GM12891 (cell line): Measurements from ENCODE around the gene IDE.

Source experiments
- DNase-seq: peaks from one replicate; pipeline ENCODE4 v3.0.0; 2011; ENCODE audit warnings: low spot score; ENCODE audit not compliant: insufficient read length
- FAIRE-seq: peaks from 2 replicates; lab custom pipeline; 2011; peaks lifted over from hg19 to GRCh38; lab: Jason Lieb, UNC
- PAX5 ChIP-seq: IDR thresholded peaks from 2 replicates; pipeline ENCODE4 v1.6.1; 2011; ENCODE audit warnings: low read length, moderate library complexity, mild to moderate bottlenecking; ENCODE audit not compliant: insufficient read depth, severe bottlenecking
- POLR2A ChIP-seq: IDR thresholded peaks from 2 replicates; pipeline ENCODE4 v1.6.1; 2011; ENCODE audit warnings: low read depth, low read length, control low read depth
- POLR2AphosphoS5 ChIP-seq: IDR thresholded peaks from 2 replicates; pipeline ENCODE4 v1.6.1; 2011; ENCODE audit warnings: low read depth, low read length, control low read depth
- POU2F2 ChIP-seq: IDR thresholded peaks from 2 replicates; pipeline ENCODE4 v1.6.1; 2011; ENCODE audit warnings: low read depth, mild to moderate bottlenecking, control low read depth, low read length, moderate library complexity
- SPI1 ChIP-seq: IDR thresholded peaks from 2 replicates; pipeline ENCODE4 v1.6.1; 2011; ENCODE audit warnings: low read depth, low read length, control low read depth
- TAF1 ChIP-seq: IDR thresholded peaks from 2 replicates; pipeline ENCODE4 v1.6.1; 2011; ENCODE audit warnings: low read depth, low read length, control low read depth

IDE gene

DNA sequence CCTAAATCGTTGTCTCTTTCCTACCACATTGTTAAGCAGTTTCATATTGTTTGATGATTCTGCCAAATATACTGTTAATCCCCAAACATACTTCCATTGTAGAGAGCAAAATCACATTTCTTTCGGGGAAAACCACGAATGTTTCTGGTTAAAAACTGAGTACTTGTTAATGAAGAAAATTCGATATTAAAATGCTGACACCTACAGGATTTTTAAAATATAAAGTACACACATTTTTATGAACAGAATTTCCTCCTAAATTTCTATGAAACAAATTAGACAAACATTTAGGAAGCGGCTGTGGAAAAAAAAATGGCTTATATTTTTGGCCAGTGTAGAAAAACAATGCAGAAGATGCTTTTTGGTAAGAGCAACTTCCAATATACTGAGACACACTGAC lies 68.8 kb downstream of the IDE start:
- FAIRE-seq (no peak), DNase-seq (no peak)
- TF ChIP-seq TAF1 (no peak), POU2F2 (no peak), SPI1 (no peak), PAX5 (no peak), POLR2A (no peak), POLR2AphosphoS5 (no peak)

DNA sequence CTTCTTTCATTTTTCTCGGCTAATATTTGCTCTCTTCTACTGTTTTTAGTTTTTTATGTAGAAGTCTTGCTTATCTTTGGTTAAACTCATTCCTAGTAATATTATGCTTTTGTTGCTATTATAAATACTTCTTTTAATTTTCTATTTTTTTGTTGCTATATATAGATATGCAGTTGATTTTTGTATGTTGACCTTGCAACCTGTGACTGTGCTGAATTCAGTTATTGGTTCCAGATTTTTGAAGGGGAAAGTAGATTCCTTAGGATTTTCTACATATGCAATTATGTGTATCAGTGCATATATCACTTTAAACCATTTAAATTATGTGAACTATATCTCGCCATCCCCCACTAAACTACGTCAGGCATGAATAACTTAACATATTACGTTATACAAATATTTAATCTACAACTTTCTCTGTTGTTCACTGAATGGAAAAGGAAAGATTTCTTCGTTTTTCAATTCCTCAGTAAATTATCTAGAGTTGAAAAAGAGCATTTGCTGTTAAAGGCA lies 71.5 kb downstream of the IDE start:
- DNase-seq, result no peak
- FAIRE-seq, result no peak
- TF ChIP-seq PAX5 (no peak), SPI1 (no peak), TAF1 (no peak)

DNA sequence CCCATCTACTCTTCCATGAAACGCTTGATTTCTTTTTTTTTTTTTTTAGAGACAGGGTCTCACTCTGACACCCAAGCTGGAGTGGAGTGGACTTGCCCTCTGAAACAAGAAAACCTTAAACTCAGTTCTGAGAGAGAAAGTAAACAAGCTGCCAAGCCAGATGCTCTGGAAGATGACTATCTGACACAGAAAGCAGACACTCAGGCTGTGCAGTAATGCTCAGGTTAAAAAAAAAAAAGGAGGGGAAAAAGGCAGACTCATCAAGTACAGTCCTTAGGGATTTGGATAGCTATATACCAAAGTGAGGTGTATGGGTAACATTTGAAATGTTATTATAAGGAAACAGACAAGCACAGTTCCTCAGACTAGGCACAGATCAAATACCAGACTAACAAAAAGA lies 80.5 kb downstream of the IDE start:
- DNase-seq (no peak), FAIRE-seq (no peak)
- TF ChIP-seq PAX5, result no peak
- TF ChIP-seq POLR2AphosphoS5, result no peak
- TF ChIP-seq POLR2A, result no peak
- no peak for TF ChIP-seq SPI1
- no peak for TF ChIP-seq POU2F2
- no peak for TF ChIP-seq TAF1

DNA sequence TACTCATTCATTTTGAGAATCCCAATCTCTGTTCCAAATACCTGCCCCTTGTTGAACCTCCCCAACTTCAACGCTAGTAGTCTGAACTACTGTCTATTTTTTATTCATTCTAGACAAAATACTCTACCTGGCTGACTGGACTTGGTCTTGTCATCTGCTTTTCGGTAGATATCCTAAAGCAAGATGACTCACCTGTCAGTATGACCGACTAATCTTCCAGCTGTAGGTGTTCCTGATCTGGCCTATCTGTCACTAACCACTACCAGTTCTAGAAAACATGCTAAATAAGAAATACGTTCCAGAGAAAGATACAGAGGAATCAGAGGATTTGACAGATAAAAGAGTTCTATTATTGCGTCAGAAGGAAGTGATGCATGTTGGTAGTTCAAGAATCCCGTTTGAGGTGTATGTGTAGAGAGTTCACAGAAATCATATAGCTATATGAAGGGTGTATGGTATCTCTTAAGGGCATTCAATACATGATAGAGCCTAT lies 81.1 kb downstream of the IDE start:
- DNase-seq, result no peak
- no peak for TF ChIP-seq POLR2A
- no peak for TF ChIP-seq POLR2AphosphoS5
- no peak for TF ChIP-seq TAF1
- TF ChIP-seq POU2F2, result no peak
- no peak for TF ChIP-seq SPI1
- no peak for TF ChIP-seq PAX5
- no peak for FAIRE-seq

DNA sequence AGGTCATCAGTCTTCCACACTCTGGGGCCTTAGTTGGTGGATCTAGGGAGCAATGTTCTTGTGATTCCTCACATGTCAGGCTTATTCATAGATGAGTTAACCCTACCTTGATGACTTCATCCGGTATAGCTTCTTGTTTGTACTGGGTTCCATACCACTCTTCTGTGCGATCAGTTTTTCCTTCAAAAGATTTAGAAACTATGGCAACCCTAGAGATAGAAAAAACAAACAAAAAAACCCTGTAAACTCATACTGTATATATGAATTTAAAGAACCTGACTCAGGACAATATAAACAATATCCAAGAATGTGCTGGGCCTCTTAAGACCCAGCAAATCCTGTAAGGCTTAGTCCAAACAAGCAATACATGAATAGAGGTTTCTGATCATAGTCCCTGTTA lies 83.5 kb downstream of the IDE start:
- FAIRE-seq (no peak), DNase-seq (no peak)
- no peak for TF ChIP-seq TAF1
- no peak for TF ChIP-seq POLR2AphosphoS5
- TF ChIP-seq POU2F2, result no peak
- TF ChIP-seq PAX5, result no peak
- no peak for TF ChIP-seq POLR2A
- TF ChIP-seq SPI1, result no peak

DNA sequence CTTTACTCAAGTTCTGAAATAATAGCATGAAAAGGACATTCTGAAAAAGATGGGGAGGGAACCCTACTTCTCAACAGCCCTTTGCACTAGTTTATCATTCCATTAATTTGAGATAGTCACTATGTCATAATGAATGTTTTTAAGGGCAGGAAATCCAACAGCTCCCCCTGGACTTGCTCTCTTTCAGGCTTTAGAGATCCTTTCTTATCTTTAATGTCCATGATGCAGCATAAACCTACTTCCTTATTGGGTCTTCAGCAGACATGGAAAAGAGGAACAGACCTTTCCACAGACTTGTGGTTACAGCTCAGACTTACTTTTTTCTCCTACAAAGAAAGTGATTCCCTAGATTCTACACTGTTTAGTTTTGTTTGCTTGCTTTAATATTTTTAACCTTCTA lies 87.3 kb downstream of the IDE start:
- TF ChIP-seq PAX5, result no peak
- TF ChIP-seq POU2F2, result no peak
- TF ChIP-seq TAF1, result no peak
- no peak for TF ChIP-seq SPI1
- TF ChIP-seq POLR2AphosphoS5, result no peak
- TF ChIP-seq POLR2A, result no peak
- no peak for FAIRE-seq
- no peak for DNase-seq

- no peak for TF ChIP-seq POLR2A
- no peak for TF ChIP-seq POLR2AphosphoS5
- no peak for TF ChIP-seq TAF1
- FAIRE-seq, result no peak
- no peak for DNase-seq
These were observed 90.4 kb downstream of the IDE start for GRCh38 chr10:92483539-92483938.

DNA sequence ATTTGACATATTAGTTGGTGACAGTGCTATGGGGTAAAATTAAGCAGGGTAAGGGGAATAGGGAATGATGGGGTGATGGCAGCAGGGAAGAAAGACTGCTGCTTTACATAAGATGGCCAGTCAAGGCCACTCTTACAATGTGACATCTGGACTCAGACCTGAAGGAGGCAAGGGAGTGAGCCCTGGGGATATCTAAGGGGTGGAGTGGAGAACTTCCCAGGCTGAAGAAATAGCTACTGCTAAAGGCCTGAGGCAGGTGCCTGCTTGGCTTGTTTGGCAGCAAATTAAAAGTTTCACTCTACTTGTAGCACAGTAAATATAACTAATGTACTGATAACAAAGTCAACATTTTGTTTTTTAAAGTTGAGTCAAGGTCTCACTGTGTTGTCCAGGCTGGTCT lies 93.5 kb downstream of the IDE start:
- DNase-seq, result no peak
- TF ChIP-seq PAX5, result no peak
- FAIRE-seq, result no peak

DNA sequence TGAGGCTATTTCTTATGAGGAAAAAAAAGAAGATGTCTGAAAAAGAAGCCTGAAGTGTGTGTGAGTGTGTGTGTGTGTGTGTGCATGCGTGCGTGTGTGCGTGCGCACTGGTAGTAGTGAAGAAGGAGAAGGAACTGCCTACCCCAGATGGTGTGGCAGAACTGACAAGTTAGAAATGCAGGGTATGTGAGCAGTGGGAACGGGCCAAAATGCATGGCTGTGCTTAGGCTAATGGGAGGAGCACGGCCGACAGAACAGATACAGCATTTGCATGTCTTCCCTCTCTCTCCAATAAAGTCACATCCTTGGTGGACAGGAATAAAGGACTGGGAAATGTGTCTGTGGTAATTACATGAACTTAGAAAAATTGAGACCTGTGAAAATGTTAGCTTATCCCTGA lies 94.3 kb downstream of the IDE start:
- TF ChIP-seq POLR2A (no peak), POU2F2 (no peak), SPI1 (no peak), PAX5 (no peak), POLR2AphosphoS5 (no peak), TAF1 (no peak)
- DNase-seq, result no peak
- FAIRE-seq, result no peak

- FAIRE-seq, result no peak
- DNase-seq, result no peak
- TF ChIP-seq POLR2AphosphoS5 (no peak), TAF1 (no peak), PAX5 (no peak), POLR2A (no peak), SPI1 (no peak), POU2F2 (no peak)
These were observed 95.4 kb downstream of the IDE start for GRCh38 chr10:92478536-92478935.

DNA sequence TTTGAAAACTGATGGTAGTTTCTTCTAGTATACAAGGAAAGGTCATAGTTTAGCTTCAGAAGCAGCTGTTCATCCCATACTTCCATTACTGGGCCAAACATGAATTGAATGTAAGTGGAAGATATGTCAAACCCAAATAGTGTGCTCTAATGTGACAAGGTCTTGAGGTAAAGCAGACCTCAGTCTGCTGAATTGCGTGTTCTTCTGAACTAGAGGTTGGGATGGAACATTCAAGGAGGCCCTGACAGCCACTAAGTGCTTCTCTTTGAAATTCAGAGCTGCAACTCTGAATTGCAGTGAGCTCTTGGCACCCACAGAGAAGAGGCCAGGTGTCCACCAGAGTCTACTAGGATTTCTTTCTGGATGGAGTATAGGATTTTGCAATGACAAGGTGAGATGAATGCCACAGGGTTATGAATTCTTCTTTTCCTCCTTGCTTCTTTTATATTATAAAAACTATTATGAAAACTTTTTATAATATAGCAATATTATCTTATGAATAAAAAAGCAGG lies 98.5 kb downstream of the IDE start:
- no peak for FAIRE-seq
- TF ChIP-seq TAF1 (no peak), SPI1 (no peak), POLR2AphosphoS5 (no peak), PAX5 (no peak), POU2F2 (no peak), POLR2A (no peak)
- DNase-seq, result no peak
